Liver (tissue), 3 donors: ENCODE results near the gene B9D2.

Source experiments
- RAD21 ChIP-seq, 2 donors: IDR thresholded peaks; 2 replicates each; pipeline ENCODE4 v1.6.1; 2016; ENCODE audit warnings: antibody characterized with exemption in 2 of 2, mild to moderate bottlenecking in 2 of 2
- SP1 ChIP-seq: IDR thresholded peaks from 2 replicates; pipeline ENCODE4 v1.6.1; 2018; ENCODE audit warnings: antibody characterized with exemption, mild to moderate bottlenecking
- TF ChIP-seq, protein P1 (sequence below): fragments of 150-350 bp; IDR thresholded peaks from 2 replicates; pipeline ENCODE4 v1.5.1; 2017; ENCODE audit warnings: improper control_type of control experiment, low read depth, low read length; ENCODE audit not compliant: missing input control
- donor health status: healthy.
- donor health status: healthy.

DNA sequence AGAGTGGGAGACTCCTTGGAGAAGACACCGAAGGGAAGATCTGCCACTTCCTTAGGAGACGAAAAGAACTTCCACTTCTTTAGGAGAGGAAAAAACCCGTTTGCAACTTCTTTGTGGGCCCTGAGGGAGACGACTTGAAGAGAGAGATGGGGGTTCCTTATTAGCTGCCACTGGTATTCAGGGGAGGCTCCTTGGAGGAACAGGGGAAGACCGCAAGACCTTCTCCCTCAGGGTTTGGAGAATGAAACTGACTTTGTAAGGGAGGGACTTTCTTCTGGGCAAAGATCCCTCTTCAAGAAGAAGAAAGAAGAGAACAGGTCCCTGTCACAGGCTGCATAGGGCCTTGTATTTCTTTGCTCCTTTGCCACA is 34.1 kb upstream of the B9D2 start:
- TF ChIP-seq SP1, result no peak
- TF ChIP-seq, protein P1, sequence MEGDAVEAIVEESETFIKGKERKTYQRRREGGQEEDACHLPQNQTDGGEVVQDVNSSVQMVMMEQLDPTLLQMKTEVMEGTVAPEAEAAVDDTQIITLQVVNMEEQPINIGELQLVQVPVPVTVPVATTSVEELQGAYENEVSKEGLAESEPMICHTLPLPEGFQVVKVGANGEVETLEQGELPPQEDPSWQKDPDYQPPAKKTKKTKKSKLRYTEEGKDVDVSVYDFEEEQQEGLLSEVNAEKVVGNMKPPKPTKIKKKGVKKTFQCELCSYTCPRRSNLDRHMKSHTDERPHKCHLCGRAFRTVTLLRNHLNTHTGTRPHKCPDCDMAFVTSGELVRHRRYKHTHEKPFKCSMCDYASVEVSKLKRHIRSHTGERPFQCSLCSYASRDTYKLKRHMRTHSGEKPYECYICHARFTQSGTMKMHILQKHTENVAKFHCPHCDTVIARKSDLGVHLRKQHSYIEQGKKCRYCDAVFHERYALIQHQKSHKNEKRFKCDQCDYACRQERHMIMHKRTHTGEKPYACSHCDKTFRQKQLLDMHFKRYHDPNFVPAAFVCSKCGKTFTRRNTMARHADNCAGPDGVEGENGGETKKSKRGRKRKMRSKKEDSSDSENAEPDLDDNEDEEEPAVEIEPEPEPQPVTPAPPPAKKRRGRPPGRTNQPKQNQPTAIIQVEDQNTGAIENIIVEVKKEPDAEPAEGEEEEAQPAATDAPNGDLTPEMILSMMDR, result no peak
- no peak for TF ChIP-seq RAD21 (IDR thresholded peaks at IDR 0.05)
